ENCODE data around the gene NAA20. TPM values are rescaled to one million over a fixed set of nuclear protein-coding genes. Genes with fewer than 3 reads are reported as not detected.

NAA20 gene
- total and polyA plus RNA-seq, 4 donors, result 26.8 to 75.6 (median 39.2) TPM

GRCh38 chr20:20079102-20079784 is 62.1 kb downstream of the NAA20 start:
- Histone ChIP-seq H3K36me3 (ENCODE audit: control insufficient read depth in 4 of 4, insufficient read depth in 3 of 4, low read depth in 1 of 4, low read length in 3 of 4) (no peaks in the 10 kb centered on the region), H3K4me3 (ENCODE audit: low read depth in 1 of 3, low read length in 3 of 3) (no peak overlapping the region), H3K27ac (ENCODE audit: low read depth in 1 of 2, low read length in 2 of 2) (no peak overlapping the region), H3K9ac (ENCODE audit: low read depth in 1 of 2, low read length in 2 of 2) (no peak overlapping the region), H3K4me1 (ENCODE audit: control insufficient read depth in 4 of 4, insufficient read depth in 4 of 4, low read length in 3 of 4) (no peaks in the 10 kb centered on the region), H3K9me3 (ENCODE audit: control insufficient read depth in 4 of 4, low read length in 3 of 4) (no peaks in the 10 kb centered on the region), H3K27me3 (ENCODE audit: control insufficient read depth in 4 of 4, insufficient read depth in 4 of 4, low read length in 3 of 4) (no peaks in the 10 kb centered on the region)
- 42% methylated on average over 5 of the region's 5 CpGs for WGBS
- no peak for DNase-seq (ENCODE audit: low spot score)
- TF ChIP-seq ZBTB33 (IDR thresholded peaks at IDR 0.05), result no peak
- no peak for TF ChIP-seq TAF1 (conservative IDR thresholded peaks at IDR 0.05)
- TF ChIP-seq FOXA1 (IDR thresholded peaks at IDR 0.05), result no peak
- TF ChIP-seq EGR1 (IDR thresholded peaks at IDR 0.05; ENCODE audit: low read depth in 2 of 2), result no peak
- TF ChIP-seq SP1 (IDR thresholded peaks at IDR 0.05), result no peak
- no peak for TF ChIP-seq ATF3 (IDR thresholded peaks at IDR 0.05)
- TF ChIP-seq REST (IDR thresholded peaks at IDR 0.05), result no peak
- TF ChIP-seq JUND (IDR thresholded peaks at IDR 0.05), result no peak
- TF ChIP-seq MAX (IDR thresholded peaks at IDR 0.05), result no peak
- no peak for TF ChIP-seq CTCF (IDR thresholded peaks at IDR 0.05; ENCODE audit: low read depth, low read length, missing input control)
- no peak for TF ChIP-seq FOXA2 (IDR thresholded peaks at IDR 0.05)
- no peak for TF ChIP-seq RAD21 (IDR thresholded peaks at IDR 0.05)
- no peak for TF ChIP-seq RXRA (IDR thresholded peaks at IDR 0.05)
- TF ChIP-seq YY1 (IDR thresholded peaks at IDR 0.05), result no peak
- TF ChIP-seq GABPA (IDR thresholded peaks at IDR 0.05 in 1 of 2, conservative IDR thresholded peaks at IDR 0.05 in 1 of 2), result no peak
- TF ChIP-seq HNF4G (IDR thresholded peaks at IDR 0.05), result no peak
- TF ChIP-seq HNF4A (conservative IDR thresholded peaks at IDR 0.05), result no peak
- TF ChIP-seq NR2F2 (IDR thresholded peaks at IDR 0.05), result no peak

Other genes starting within 250 kb of the NAA20 start
- 10 to 100 TPM; 10.3 to 16.2 TPM for gene CRNKL1, start 35.1 kb downstream of the NAA20 start, total RNA-seq
- 1 to 10 TPM; 5.0 to 5.6 TPM for gene CRNKL1, start 35.1 kb downstream of the NAA20 start, polyA plus RNA-seq
- gene CFAP61, start 35.2 kb downstream of the NAA20 start, total RNA-seq, result under 1 TPM in 1 of 2 donors, not detected in 1; 0.05 TPM
- gene CFAP61, start 35.2 kb downstream of the NAA20 start, polyA plus RNA-seq, result not detected

Data from liver (tissue), 9 donors.